CD14-positive monocyte (primary cell): ENCODE results near the gene SET. TPM values are rescaled to one million over a fixed set of nuclear protein-coding genes. Genes with fewer than 3 reads are reported as not detected.

ENCODE experiments used
- DNase-seq, 3 donors: peaks; one replicate each; pipeline ENCODE4 v3.0.0-alpha.2; 2011 to 2022
- H2AFZ ChIP-seq: 2 replicates; pipeline ENCODE4 v1.6.0; 2012; ENCODE audit warnings: mild to moderate bottlenecking, low read depth, low read length, inconsistent platforms; ENCODE audit not compliant: insufficient read depth, poor library complexity, severe bottlenecking
- H3K27ac ChIP-seq, 2 donors: 1 replicate in 1 of 2; 2 replicates in 1 of 2; pipeline ENCODE4 v1.5.1; 2012 to 2013; ENCODE audit warnings: low read length in 2 of 2, control low read depth in 1 of 2, inconsistent platforms in 1 of 2, low read depth in 1 of 2, mild to moderate bottlenecking in 1 of 2
- H3K27me3 ChIP-seq, 2 donors: one replicate each; pipeline versions ENCODE4 v1.6.0 to v1.6.1; 2011 to 2013; ENCODE audit warnings: low read length in 2 of 2; ENCODE audit not compliant: control insufficient read depth in 2 of 2, insufficient read depth in 2 of 2
- H3K36me3 ChIP-seq, 2 donors: replicated peaks in 1 of 2; 1 replicate in 1 of 2; 2 replicates in 1 of 2; pipeline versions ENCODE4 v1.5.1 to v1.6.1; 2012 to 2013; ENCODE audit warnings: low read length in 2 of 2, control low read depth in 1 of 2, inconsistent platforms in 1 of 2, mild to moderate bottlenecking in 1 of 2; ENCODE audit not compliant: insufficient read depth in 2 of 2, control insufficient read depth in 1 of 2
- H3K4me1 ChIP-seq, 2 donors: 1 replicate in 1 of 2; 2 replicates in 1 of 2; pipeline versions ENCODE4 v1.5.1 to v1.6.1; 2012 to 2013; ENCODE audit warnings: low read length in 2 of 2, control low read depth in 1 of 2, inconsistent platforms in 1 of 2, mild to moderate bottlenecking in 1 of 2, moderate library complexity in 1 of 2; ENCODE audit not compliant: insufficient read depth in 2 of 2, control insufficient read depth in 1 of 2
- H3K4me2 ChIP-seq: replicated peaks from 2 replicates; pipeline ENCODE3; 2012; ENCODE audit warnings: low read length, moderate library complexity, mild to moderate bottlenecking; ENCODE audit not compliant: poor library complexity, severe bottlenecking; ENCODE audit errors: extremely low read depth
- H3K4me3 ChIP-seq, 3 experiments: fragments of 200-600 bp in 1 of 3; sonication (generic) in 1 of 3; replicated peaks in 1 of 3; 1 replicate in 2 of 3; 2 replicates in 1 of 3; pipeline ENCODE4 v1.5.1; 2011 to 2013; ENCODE audit warnings: low read length in 3 of 3, mild to moderate bottlenecking in 3 of 3, control low read depth in 2 of 3, low read depth in 2 of 3, inconsistent platforms in 1 of 3, moderate library complexity in 1 of 3
- H3K79me2 ChIP-seq: 2 replicates; pipeline ENCODE4 v1.6.0; 2012; ENCODE audit warnings: mild to moderate bottlenecking, control low read depth, inconsistent platforms, low read length, moderate library complexity; ENCODE audit not compliant: insufficient read depth
- H3K9ac ChIP-seq: 2 replicates; pipeline ENCODE4 v1.6.0; 2017; ENCODE audit warnings: low read length, mild to moderate bottlenecking; ENCODE audit not compliant: insufficient read depth, poor library complexity, severe bottlenecking
- H3K9me3 ChIP-seq, 2 donors: replicated peaks in 1 of 2; 1 replicate in 1 of 2; 2 replicates in 1 of 2; pipeline versions ENCODE4 v1.5.1 to v1.6.1; 2012 to 2013; ENCODE audit warnings: low read length in 2 of 2, control low read depth in 1 of 2; ENCODE audit not compliant: control insufficient read depth in 1 of 2, insufficient read depth in 1 of 2
- H4K20me1 ChIP-seq: 2 replicates; pipeline ENCODE4 v1.6.0; 2012; ENCODE audit warnings: mild to moderate bottlenecking, low read length, control low read depth, moderate library complexity; ENCODE audit not compliant: insufficient read depth
- H3K27ac Mint-ChIP-seq, 7 donors: one replicate each; pipeline ENCODE4 v1.8.0; 2020; ENCODE audit warnings: mild to moderate bottlenecking in 7 of 7, mixed read lengths in 7 of 7, moderate library complexity in 6 of 7, inconsistent platforms in 2 of 7
- H3K27me3 Mint-ChIP-seq, 3 donors: one replicate each; pipeline ENCODE4 v1.8.0; 2021 to 2022; ENCODE audit warnings: low read depth in 3 of 3, mild to moderate bottlenecking in 3 of 3, mixed read lengths in 3 of 3, moderate library complexity in 3 of 3, inconsistent platforms in 1 of 3
- H3K36me3 Mint-ChIP-seq, 2 donors: one replicate each; pipeline ENCODE4 v1.8.0; 2020; ENCODE audit warnings: mixed read lengths in 2 of 2, inconsistent platforms in 1 of 2, mild to moderate bottlenecking in 1 of 2
- H3K4me1 Mint-ChIP-seq: one replicate; pipeline ENCODE4 v1.8.0; 2020; ENCODE audit warnings: mild to moderate bottlenecking, mixed read lengths
- H3K4me3 Mint-ChIP-seq, 2 donors: one replicate each; pipeline ENCODE4 v1.8.0; 2020; ENCODE audit warnings: mild to moderate bottlenecking in 2 of 2, mixed read lengths in 2 of 2, moderate library complexity in 1 of 2
- H3K9me3 Mint-ChIP-seq, 7 donors: one replicate each; pipeline ENCODE4 v1.8.0; 2020 to 2022; ENCODE audit warnings: mixed read lengths in 7 of 7, mild to moderate bottlenecking in 6 of 7, moderate library complexity in 6 of 7, inconsistent platforms in 2 of 7
- CTCF ChIP-seq: fragments of 200-600 bp; IDR thresholded peaks from one replicate; pipeline ENCODE4 v1.8.0; 2022; ENCODE audit warnings: antibody characterized with exemption, mild to moderate bottlenecking
- WGBS: methylation state at CpG from one replicate; pipeline ENCODE4 v1.1.5; 2013; ENCODE audit warnings: missing lambda C conversion rate; ENCODE audit not compliant: insufficient coverage; 5-methylcytosine and 5-hydroxymethylcytosine counted together
- intact Hi-C, 2 donors: fragments of 100-400 bp; cut with micrococcal nuclease; formaldehyde crosslinking; loops; one replicate each; pipeline versions ENCODE4 v1.15.0 to v1.15.1; 2023
- polyA plus RNA-seq, 3 donors: library from polyadenylated mRNA; depleted of rRNA in 1 of 3; unstranded in 2 of 3; stranded (reverse) in 1 of 3; fragments of 300-500 nt in 2 of 3; fragments of >200 nt in 1 of 3; fragmentation: Illumina TruSeq in 2 of 3; gene quantifications; 1 replicate in 2 of 3; 2 replicates in 1 of 3; pipeline ENCODE4 v1.2.3, GENCODE V29; 2012 to 2021

SET gene
- polyA plus RNA-seq, 3 donors = 56.2 to 124 (median 114) TPM

DNA sequence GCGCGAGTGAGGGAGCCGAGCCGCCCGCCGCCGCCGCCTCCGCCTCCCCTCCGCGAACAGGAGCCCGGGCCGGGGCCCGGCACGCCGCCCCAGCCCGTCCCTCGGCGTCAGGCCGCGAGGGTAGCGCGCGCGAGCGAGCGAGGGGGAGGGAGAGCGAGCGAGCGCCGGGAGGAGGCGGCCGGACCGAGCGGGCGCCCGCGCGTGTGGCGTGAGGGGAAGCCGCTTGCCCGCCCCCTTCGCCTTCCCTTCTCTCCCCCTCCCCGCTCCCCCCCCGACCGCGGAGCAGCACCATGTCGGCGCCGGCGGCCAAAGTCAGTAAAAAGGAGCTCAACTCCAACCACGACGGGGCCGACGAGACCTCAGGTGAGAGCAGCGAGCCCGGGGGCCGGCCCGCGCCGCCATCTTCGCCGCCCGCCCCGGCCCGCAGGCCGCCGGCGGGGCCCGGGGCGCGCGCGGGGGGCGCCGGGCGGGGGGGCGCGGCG lies 312 bp downstream of the SET start:
- intact Hi-C loops = loop anchor here in 1 of 2 donors (2.0 kb wide), 1 partner anchor 35 kb away; no protein-coding TSS in a partner anchor
- Mint-ChIP-seq H3K4me1 (peaks cover 56% of the 10 kb centered on the region), H3K27me3 (peaks cover 0 to 2% (median under 1%) of the 10 kb centered on the region in 3 donors), H3K9me3 (peaks cover 0 to 6% (median 4%) of the 10 kb centered on the region in 7 donors), H3K27ac (peak overlapping the region in 4 of 7 donors; percentile 53 to 74 (median 68)), H3K36me3 (peaks cover 31 to 33% of the 10 kb centered on the region in 2 donors), H3K4me3 (peak overlapping the region; percentile 60 to 72)
- under 1% methylated on average over 65 of the region's 80 CpGs for WGBS
- Histone ChIP-seq H2AFZ (peak overlapping the region; percentile 53), H3K9ac (peak overlapping the region; percentile 75), H3K27ac (peak overlapping the region; percentile 41 to 66), H3K4me2 (peak overlapping the region; percentile 85), H4K20me1 (peaks cover 37% of the 10 kb centered on the region), H3K79me2 (peaks cover 75% of the 10 kb centered on the region), H3K27me3 (no peaks in the 10 kb centered on the region), H3K4me1 (peaks cover 55 to 60% of the 10 kb centered on the region in 2 donors), H3K36me3 (peaks cover 31% of the 10 kb centered on the region in 2 donors), H3K4me3 (peak overlapping the region; percentile 45 to 74 (median 74)), H3K9me3 (peaks cover 0 to 3% of the 10 kb centered on the region in 2 donors)
- TF ChIP-seq CTCF = no peak
- peak in 2 of 3 donors; percentile 39 to 51 for DNase-seq

GRCh38 chr9:128689820-128690683 lies 1.0 kb downstream of the SET start:
- H3K9me3 ChIP-seq = peaks cover 0 to 3% of the 10 kb centered on the region in 2 donors
- H2AFZ ChIP-seq = no peak overlapping the region
- peak overlapping the region; percentile 69 for H3K9ac ChIP-seq
- H3K4me1 ChIP-seq = peaks cover 48 to 53% of the 10 kb centered on the region in 2 donors
- H3K9me3 Mint-ChIP-seq = peaks cover 0 to 6% (median 4%) of the 10 kb centered on the region in 7 donors
- no peaks in the 10 kb centered on the region for H3K27me3 ChIP-seq
- H3K27ac Mint-ChIP-seq = peak overlapping the region in 6 of 7 donors; percentile 28 to 95 (median 64)
- peaks cover 70% of the 10 kb centered on the region for H3K79me2 ChIP-seq
- H3K36me3 Mint-ChIP-seq = peaks cover 38 to 40% of the 10 kb centered on the region in 2 donors
- intact Hi-C loops = loop anchor here in 1 of 2 donors (2.0 kb wide), 1 partner anchor 35 kb away; no protein-coding TSS in a partner anchor
- H3K4me1 Mint-ChIP-seq = peaks cover 49% of the 10 kb centered on the region
- H3K27me3 Mint-ChIP-seq = peaks cover 0 to 2% (median 0%) of the 10 kb centered on the region in 3 donors
- H4K20me1 ChIP-seq = peaks cover 39% of the 10 kb centered on the region
- TF ChIP-seq CTCF = no peak
- peak overlapping the region; percentile 96 for H3K4me2 ChIP-seq
- peak in 2 of 3 donors; percentile 16 to 51 for DNase-seq
- H3K4me3 ChIP-seq = peak overlapping the region; percentile 40 to 90 (median 90)
- H3K27ac ChIP-seq = peak overlapping the region in 1 of 2 donors; percentile 76
- peak overlapping the region; percentile 88 to 98 for H3K4me3 Mint-ChIP-seq
- WGBS = under 1% methylated on average over 73 of the region's 83 CpGs
- peaks cover 34 to 36% of the 10 kb centered on the region in 2 donors for H3K36me3 ChIP-seq
